Kidney (tissue), 14 donors: ENCODE measurements around the gene MCU. TPM values are rescaled to one million over a fixed set of nuclear protein-coding genes. Genes with fewer than 3 reads are reported as not detected.

ENCODE experiments used
- DNase-seq, 5 donors: peaks; one replicate each; pipeline ENCODE4 v3.0.0-alpha.2; 2013 to 2020
- FAIRE-seq: peaks from 2 replicates; lab custom pipeline; 2012; peaks lifted over from hg19 to GRCh38; lab: Jason Lieb, UNC
- H3K27ac ChIP-seq, 2 donors: one replicate each; pipeline ENCODE4 v1.7.0; 2013; ENCODE audit warnings: low read depth in 2 of 2, low read length in 2 of 2, inconsistent platforms in 1 of 2
- H3K27me3 ChIP-seq: one replicate; pipeline ENCODE4 v1.7.1; 2013; ENCODE audit warnings: low read length, inconsistent platforms; ENCODE audit not compliant: control insufficient read depth, insufficient read depth
- H3K36me3 ChIP-seq, 3 donors: one replicate each; pipeline versions ENCODE4 v1.7.0 to v1.7.1; 2013; ENCODE audit warnings: low read length in 3 of 3, control low read depth in 1 of 3, inconsistent platforms in 1 of 3; ENCODE audit not compliant: insufficient read depth in 3 of 3, control insufficient read depth in 2 of 3
- H3K4me1 ChIP-seq, 3 donors: one replicate each; pipeline versions ENCODE4 v1.7.0 to v1.7.1; 2013; ENCODE audit warnings: low read length in 3 of 3, inconsistent platforms in 1 of 3, low read depth in 1 of 3; ENCODE audit not compliant: control insufficient read depth in 2 of 3, insufficient read depth in 2 of 3
- H3K4me3 ChIP-seq, 3 donors: one replicate each; pipeline versions ENCODE4 v1.7.0 to v1.8.1; 2013; ENCODE audit warnings: low read length in 3 of 3, control low read depth in 1 of 3, inconsistent platforms in 1 of 3
- H3K9ac ChIP-seq, 3 donors: one replicate each; pipeline versions ENCODE4 v1.7.0 to v1.7.1; 2013; ENCODE audit warnings: low read length in 3 of 3, control low read depth in 1 of 3, inconsistent platforms in 1 of 3
- H3K9me3 ChIP-seq, 3 donors: one replicate each; pipeline versions ENCODE4 v1.7.0 to v1.7.1; 2013; ENCODE audit warnings: low read length in 3 of 3, control low read depth in 1 of 3, inconsistent platforms in 1 of 3; ENCODE audit not compliant: control insufficient read depth in 2 of 3, insufficient read depth in 1 of 3
- intact Hi-C: fragments of 100-400 bp; cut with DNase I; formaldehyde crosslinking; loops from one replicate; pipeline ENCODE4 v1.11.1; 2022
- polyA plus RNA-seq: library from polyadenylated mRNA; stranded (reverse); fragments of 350-450 nt; fragmentation: Illumina TruSeq; extraction: RNeasy Lipid Tissue Mini Kit (QIAGEN cat#74804); gene quantifications from one replicate; pipeline ENCODE4 v1.2.3, GENCODE V29; 2014; ENCODE audit warnings: low read depth, low replicate concordance; ENCODE audit not compliant: insufficient read depth
- total RNA-seq: library from RNA; stranded (reverse); fragmentation: NEBNext Ultra II Directional; extraction: Animal tissue kit (Norgen Biotek cat#: 25700); gene quantifications from one replicate; pipeline ENCODE4 v1.2.1, GENCODE V29; 2021
- TF ChIP-seq, protein P1 (sequence below): IDR thresholded peaks from 3 replicates; pipeline ENCODE4 v1.5.1; 2012; ENCODE audit warnings: mild to moderate bottlenecking, moderate library complexity, borderline replicate concordance; ENCODE audit not compliant: insufficient read depth; ENCODE audit errors: extremely low read depth
- donor health status: control.
- donor health status: control.
- donor health status: control.
- donor health status: control.
- donor health status: control.
- donor health status: DM: yes; HTN: yes; CAD: no.
- donor health status: Normal renal cell carcinoma (clear cell type).

The MCU gene
- total and polyA plus RNA-seq, 2 donors from 2014 or later, result 18.6 to 37.6 TPM

DNA sequence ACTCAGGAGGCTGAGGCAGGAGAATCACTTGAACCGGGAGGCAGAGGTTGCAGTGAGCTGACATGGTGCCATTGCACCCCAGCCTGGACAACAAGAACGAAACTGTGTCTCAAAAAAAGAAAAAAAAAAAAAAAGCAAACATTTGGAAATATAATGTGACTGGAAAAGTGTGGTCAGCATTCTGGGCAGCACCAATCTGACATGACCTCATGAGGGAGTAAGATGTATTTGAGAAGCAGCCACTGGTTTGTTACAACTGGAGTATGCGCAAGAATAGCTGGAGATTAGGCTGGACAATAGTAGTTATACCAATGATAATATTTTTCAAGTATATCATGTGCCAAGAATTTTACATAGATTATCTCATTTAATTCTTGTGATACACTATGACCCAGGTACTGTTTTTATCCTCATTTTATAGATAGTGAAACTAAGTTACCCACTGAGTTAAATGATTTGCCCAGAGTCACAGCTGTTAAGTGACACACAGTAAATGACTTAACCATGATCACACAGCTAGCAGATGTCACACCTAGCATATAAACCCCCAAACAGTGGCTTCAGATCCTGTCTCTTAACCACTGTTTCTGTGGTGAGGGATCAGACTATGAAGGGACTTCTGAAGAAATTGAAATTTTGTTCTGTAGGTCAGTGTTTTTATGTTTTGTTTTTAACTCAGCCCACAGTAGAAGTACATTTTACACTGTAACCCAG lies 11.1 kb downstream of the MCU start:
- DNase-seq (no peak), FAIRE-seq (no peak)
- Histone ChIP-seq H3K9me3 (no peaks in the 10 kb centered on the region), H3K4me3 (no peak overlapping the region), H3K27me3 (no peaks in the 10 kb centered on the region), H3K36me3 (no peaks in the 10 kb centered on the region), H3K4me1 (peaks cover 0 to 1% (median 0%) of the 10 kb centered on the region in 3 donors), H3K27ac (no peak overlapping the region), H3K9ac (no peak overlapping the region)
- intact Hi-C loops, result no loop called here
- TF ChIP-seq, protein P1, sequence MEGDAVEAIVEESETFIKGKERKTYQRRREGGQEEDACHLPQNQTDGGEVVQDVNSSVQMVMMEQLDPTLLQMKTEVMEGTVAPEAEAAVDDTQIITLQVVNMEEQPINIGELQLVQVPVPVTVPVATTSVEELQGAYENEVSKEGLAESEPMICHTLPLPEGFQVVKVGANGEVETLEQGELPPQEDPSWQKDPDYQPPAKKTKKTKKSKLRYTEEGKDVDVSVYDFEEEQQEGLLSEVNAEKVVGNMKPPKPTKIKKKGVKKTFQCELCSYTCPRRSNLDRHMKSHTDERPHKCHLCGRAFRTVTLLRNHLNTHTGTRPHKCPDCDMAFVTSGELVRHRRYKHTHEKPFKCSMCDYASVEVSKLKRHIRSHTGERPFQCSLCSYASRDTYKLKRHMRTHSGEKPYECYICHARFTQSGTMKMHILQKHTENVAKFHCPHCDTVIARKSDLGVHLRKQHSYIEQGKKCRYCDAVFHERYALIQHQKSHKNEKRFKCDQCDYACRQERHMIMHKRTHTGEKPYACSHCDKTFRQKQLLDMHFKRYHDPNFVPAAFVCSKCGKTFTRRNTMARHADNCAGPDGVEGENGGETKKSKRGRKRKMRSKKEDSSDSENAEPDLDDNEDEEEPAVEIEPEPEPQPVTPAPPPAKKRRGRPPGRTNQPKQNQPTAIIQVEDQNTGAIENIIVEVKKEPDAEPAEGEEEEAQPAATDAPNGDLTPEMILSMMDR, result no peak

DNA sequence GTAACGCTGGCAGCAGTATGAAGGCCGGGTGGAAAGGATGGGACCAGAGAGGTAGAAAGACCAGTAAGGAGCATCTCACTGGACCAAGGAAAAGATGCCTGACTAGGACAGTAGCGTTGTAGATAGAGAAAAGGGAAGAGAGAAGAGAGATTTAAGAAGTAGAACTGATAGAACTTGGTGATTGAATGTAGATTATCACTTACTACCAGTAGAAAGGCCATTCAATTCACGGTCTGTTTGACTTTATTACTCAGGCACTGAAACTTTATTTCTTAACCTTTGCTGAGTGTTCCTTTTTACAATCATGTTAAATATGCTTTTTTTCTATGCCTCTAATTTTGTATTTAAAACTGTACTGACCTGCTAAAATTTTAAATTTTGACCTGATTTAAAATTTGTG lies 12.2 kb downstream of the MCU start:
- H3K36me3 ChIP-seq, result no peaks in the 10 kb centered on the region
- H3K4me1 ChIP-seq, result peaks cover 0 to 6% (median 5%) of the 10 kb centered on the region in 3 donors
- H3K4me3 ChIP-seq, result no peak overlapping the region
- intact Hi-C loops, result no loop called here
- H3K27me3 ChIP-seq, result no peaks in the 10 kb centered on the region
- H3K9ac ChIP-seq, result no peak overlapping the region
- TF ChIP-seq, protein P1, result no peak
- no peak overlapping the region for H3K27ac ChIP-seq
- FAIRE-seq (no peak), DNase-seq (no peak)
- H3K9me3 ChIP-seq, result no peaks in the 10 kb centered on the region

DNA sequence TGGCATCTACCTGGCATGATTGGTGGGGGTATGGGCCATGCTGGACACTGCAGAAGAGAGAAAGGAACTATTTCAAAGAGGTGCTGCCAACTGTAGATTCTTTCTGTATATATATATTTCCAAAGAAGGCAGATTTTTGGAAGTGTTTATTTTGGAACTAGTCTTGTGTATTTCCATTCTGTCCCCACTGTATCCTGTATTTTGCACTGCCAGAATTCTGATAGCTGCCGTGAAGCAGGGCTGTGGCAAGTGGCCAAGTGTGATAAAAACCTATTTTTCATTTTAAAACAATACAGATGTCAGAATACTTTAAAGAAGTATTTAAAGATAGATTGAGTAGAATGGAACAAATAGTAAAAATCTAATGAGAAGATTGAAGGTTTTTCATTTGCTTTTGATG lies 17.1 kb downstream of the MCU start:
- DNase-seq (peak in 3 of 5 donors; percentile 27 to 85 (median 68)), FAIRE-seq (peak; percentile 23)
- Histone ChIP-seq H3K9me3 (no peaks in the 10 kb centered on the region), H3K4me3 (no peak overlapping the region), H3K27me3 (no peaks in the 10 kb centered on the region), H3K4me1 (peaks cover 5 to 10% (median 10%) of the 10 kb centered on the region in 3 donors), H3K27ac (no peak overlapping the region), H3K36me3 (no peaks in the 10 kb centered on the region), H3K9ac (no peak overlapping the region)
- TF ChIP-seq, protein P1, result no peak
- intact Hi-C loops, result no loop called here
